Right ventricle myocardium superior (tissue), 1 donor: ENCODE measurements around the gene DNAJC21. TPM values are rescaled to one million over a fixed set of nuclear protein-coding genes. Genes with fewer than 3 reads are reported as not detected.

Experiments used
- ATAC-seq: fragments of 200-7000 bp; cut with Tn5 transposase; one replicate; pipeline ENCODE4 v1.9.1; 2020; ENCODE audit warnings: mild to moderate bottlenecking; ENCODE audit not compliant: poor library complexity
- DNase-seq: peaks from one replicate; pipeline ENCODE4 v3.0.0-alpha.2; 2020
- intact Hi-C: fragments of 100-400 bp; cut with DNase I; formaldehyde crosslinking; loops from one replicate; pipeline ENCODE4 v1.11.2; 2022
- long read RNA-seq: library from polyadenylated mRNA; unstranded; transcript quantifications from one replicate; pipeline ENCODE4 v2.0.0, GENCODE V29; 2021
- total RNA-seq: library from RNA; stranded (reverse); fragmentation: NEBNext Ultra II Directional; extraction: Animal tissue kit (Norgen Biotek cat#: 25700); gene quantifications from one replicate; pipeline ENCODE4 v1.2.1, GENCODE V29; 2021
- donor health status: DM: no; HTN: yes; CAD: no; lungs with severe emphysema.

Gene DNAJC21
- 50.3 TPM for total RNA-seq
- long read RNA-seq, full-length matches to known transcripts: 165 of 178 reads
- long read RNA-seq, partial matches to known transcripts: 2 of 178 reads
- long read RNA-seq, other reads (novel, unspliced or antisense): 11 of 178 reads

DNA sequence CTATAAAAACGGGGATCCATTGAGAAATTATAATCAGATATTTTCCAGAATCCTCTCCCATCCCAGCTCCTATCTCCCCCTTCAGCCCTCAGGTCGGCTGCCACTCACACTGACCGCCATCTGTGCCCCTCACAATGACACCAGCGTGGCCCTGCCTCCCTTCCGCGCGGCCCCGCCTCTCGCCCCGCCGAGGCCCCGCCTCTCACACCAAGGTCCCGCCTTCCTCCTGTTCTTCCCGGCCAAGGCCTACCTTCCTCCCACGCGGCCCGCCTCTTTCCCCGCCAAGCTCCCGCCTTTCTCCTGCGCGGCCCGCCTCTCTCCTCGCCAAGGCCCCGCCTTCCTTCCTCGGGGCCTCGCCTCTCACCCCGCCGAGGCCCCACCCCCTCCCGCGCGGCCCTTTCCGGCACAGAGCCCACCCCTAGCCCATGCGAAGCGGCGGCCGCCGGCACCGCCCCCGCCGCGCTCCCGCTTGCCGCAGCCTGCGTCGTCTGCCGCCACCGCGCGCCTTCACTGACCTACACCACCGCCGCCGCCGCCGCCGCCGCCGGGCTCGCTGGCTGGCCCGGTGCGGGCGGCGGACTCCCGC is at the start of gene DNAJC21:
TSS of gene DNAJC21 (plus strand) at position 426 of the 586 bp plus-strand sequence. CDS start 261 bp downstream, outside the sequence.
- ATAC-seq (peak; percentile 98), DNase-seq (peak; percentile 99)
- intact Hi-C loops: no loop called here

DNA sequence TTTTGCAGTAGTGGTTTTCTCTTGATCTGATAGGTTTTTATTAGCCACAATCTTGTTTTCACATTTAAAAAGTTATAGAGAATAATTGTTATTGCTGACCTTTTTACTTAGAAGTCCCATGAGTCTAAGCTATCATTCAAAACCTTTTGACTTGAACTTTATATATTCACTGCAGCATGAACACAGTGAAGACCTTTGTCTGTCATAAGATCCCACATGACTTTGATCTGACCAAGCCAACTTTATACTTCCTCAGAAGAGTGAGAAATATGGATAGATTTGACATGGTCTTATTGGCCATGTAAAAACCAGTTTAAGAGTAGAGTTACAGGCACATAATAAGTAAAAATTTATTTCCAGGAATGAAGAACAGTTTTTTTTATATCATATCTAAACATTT is 48.1 kb upstream of the DNAJC21 start:
- ATAC-seq (no peak), DNase-seq (no peak)

DNA sequence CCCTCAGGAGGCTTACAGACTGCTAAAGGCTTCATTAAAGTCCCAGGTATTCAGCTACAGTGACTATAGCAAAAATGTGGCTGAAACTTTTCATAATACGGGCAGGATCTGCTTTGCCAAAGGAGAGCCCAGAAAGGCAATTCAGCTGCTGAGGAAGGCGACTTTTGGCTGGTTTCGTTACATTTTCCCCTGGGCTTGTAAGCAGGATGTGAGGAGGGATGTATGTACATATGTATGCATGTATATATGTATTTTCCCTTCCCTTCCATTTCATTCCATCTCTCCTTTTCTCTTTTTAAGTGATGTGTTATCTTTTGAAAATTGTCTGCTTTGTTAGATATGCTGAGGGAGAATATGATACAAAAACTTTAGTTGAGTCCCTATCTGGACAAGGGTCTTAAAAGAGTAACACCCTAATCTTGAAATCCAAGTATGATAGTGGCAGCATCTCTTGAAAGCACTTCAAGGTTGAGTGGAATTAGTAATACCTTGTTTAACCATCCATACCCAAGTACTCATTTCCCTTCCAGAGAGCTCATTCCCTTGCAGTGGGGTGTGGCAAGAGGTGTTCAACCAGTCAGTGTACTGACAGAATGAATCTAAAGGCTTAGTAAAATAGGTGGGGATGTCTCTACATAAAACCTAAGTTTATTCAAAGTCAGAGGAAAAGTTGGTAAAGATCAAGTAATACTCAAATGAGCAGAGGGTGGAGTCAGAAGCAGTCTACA is 42.8 kb upstream of the DNAJC21 start:
- ATAC-seq (no peak), DNase-seq (no peak)
- intact Hi-C loops: no loop called here

More for the DNA sequence above, 48.1 kb upstream of the DNAJC21 start:
- intact Hi-C loops: no loop called here

DNA sequence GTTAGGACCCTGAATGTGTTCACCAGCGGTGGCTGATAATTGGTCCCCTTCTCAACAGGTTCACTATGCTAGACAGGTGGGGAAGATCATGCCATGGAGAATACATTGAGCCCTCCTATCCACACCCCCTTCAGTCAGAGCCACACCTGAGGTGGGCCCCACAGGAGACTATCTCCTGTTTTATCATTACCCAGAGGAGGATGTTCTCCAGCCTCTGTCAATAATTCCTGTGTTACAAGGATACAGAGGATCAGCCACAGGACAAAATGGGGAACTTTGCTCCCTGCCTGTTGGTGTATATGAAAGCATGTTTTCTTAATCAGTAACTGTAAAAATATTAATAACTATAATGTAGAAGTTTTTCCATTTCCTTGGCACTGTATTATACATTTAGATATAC is 40.0 kb upstream of the DNAJC21 start:
- ATAC-seq: no peak
- intact Hi-C loops: no loop called here
- no peak for DNase-seq

DNA sequence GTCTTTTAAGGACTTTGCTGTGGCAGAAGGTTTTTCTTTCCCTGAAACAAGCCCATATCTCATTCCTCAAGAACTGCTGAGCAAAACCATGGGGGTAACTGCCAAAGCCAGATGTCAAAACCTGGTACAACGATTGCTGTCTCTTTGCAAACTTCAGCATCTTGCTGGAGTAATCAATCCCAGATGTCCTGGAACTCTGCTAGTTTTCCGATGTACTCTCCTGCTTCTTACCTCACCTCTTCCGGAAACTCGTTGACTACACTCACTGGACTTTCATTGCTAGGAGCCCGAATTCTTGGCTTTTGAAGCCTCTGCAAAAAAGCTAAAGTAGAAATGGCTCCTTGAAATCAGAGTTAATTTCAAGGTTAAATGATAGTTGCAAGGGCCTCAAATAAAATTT is 37.4 kb upstream of the DNAJC21 start:
- peak; percentile 52 for ATAC-seq
- intact Hi-C loops: no loop called here
- DNase-seq: no peak

DNA sequence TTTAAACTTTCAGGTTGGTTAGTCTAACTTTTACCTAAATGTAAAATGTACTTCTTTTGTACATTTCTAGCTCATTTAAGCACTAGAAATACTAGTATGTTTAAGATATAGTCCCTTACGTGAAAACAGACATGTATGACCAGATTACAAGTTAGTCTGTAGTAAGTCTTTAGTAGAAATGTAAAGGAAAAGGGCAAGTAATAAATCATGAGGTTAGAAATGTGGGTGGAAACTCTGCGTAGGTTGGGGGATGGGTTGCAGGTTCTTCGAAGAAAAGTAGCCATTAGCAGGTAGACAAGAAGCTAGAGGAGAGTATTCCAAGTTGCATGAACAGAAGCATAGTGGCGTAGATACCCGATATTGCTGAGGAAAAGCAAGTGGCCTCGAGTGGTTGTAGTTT is 36.9 kb upstream of the DNAJC21 start:
- ATAC-seq (no peak), DNase-seq (no peak)
- intact Hi-C loops: no loop called here

DNA sequence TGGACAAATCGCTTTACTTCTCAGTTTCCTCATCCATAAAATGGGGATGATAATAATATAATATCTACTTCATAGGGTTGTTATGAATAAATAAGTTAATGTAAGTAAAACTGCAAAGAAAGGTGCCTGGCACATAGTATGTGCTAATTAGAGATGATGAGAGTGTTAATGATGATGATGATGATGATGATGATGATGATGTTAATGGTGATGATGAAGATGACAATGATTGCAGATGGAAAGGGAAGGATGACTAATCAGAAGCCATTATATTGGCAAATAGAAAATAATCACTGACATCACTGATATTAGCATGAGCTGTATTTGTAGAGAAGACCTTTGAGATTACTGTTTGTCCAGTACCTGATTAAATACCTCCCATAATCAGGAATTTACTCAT is 34.6 kb upstream of the DNAJC21 start:
- no peak for DNase-seq
- no peak for ATAC-seq
- intact Hi-C loops: loop anchor here (5.0 kb wide), 1 partner anchor 407 kb away; no protein-coding TSS in a partner anchor

DNA sequence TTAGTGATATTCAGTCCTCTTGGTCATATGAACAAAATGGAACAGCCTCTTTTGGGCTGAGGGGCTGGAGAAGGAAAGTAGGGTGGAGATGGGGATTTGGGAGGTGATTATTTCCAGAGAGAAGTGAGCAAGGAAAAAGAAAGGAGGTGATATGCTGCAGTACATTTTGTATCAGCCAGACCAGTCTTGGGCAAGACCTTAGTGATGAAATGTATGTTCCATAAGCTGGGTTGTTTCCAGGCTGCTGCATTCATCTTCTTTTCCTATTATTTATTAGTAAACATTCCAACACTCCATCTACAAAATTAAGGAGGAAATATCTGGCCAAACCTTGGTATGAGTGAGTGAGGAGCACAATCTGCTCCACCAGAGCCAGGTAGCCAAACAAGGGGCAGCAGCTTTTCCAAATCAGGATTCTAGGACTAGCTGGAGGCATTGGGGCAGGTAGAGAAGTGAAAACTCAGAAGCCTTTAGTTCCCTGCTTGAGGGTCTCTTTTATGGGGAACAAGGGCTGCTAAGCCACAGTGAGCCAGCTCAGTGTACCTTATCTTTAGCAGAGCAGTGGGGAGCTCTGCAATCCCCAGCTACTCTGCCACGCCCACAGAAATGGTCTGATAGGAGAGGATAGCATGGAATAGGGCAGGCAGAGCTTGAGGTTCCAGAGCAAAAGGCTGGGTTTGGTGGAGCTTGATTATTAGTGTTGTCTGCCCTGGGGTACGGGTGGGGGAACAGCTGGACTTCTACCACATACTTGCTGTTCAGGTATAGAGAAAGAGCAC is 33.5 kb upstream of the DNAJC21 start:
- ATAC-seq: no peak
- DNase-seq: no peak
- intact Hi-C loops: loop anchor here (5.0 kb wide), 1 partner anchor 409 kb away; no protein-coding TSS in a partner anchor

DNA sequence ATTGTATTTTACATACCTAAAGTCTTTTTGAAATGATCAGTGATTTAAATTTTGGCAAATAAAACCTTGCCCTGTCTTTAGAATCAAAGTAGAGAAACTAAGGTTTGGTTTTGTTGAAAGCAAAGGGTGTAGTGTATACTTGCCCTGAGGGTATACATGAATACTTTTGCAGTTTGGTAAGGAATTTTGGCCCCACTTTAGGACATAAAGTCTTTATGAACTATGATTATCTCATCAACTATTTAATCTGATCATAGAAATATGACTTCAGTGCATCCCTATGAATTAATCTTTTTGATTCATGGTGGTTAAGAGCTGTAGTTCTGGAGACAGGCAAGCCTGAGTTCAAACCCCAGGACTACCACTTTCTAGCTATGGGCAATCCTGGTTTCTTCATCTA is 31.7 kb upstream of the DNAJC21 start:
- ATAC-seq (no peak), DNase-seq (no peak)
- intact Hi-C loops: loop anchor here (1.0 to 5.0 kb wide), 2 partner anchors 374 to 410 kb away; no protein-coding TSS in a partner anchor

DNA sequence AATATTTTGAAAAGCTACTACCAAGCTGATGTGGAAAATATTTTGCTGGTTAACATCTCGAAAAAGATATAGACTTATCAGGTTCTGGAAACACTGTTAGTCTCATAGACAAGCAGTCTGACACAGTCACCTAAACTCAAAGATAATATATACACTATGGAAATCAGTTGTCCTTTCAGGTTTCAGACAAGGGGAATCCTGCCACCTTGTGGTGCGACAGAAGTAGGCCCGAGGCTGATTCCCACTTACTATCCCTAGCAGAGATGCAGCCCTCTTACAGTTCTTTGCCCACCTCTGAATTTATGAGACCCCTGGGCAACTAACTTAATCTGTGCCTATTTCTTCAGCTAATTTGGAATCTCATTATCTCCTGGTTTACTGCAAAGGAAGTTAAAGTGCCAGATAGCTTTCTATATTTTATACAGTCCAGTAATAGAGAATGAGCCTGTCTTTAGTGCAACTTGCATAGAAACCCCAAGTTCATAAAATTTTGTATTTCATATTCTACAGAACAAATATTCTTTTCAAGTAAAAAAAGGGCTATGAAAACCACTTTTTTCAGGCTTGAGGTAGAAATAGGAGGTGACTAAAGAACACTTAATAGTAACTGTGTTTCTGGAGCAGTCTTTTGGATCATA is 31.0 kb upstream of the DNAJC21 start:
- peak; percentile 88 for ATAC-seq
- intact Hi-C loops: loop anchor here (1.0 to 5.0 kb wide), 2 partner anchors 375 to 411 kb away; no protein-coding TSS in a partner anchor
- peak; percentile 50 for DNase-seq

DNA sequence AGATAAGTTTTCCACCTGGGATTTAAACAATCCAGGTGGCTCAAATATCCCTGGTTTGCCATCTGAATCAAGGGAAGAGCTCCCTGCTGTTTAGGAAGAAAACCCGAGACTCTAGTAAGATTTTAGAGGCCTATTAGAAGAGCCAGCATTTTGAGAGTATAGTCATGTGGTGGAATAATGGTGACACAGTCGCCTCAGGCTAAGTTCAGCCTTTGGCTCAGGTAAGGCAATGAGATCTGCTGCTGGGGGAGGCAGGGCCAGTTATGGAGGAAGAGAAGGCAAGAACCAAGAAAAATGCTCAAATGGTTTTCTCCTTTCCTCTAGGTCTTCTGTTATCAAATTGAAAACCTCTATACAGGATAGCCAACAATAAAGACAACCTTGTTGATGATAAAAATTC is 30.3 kb upstream of the DNAJC21 start:
- DNase-seq (no peak), ATAC-seq (no peak)
- intact Hi-C loops: loop anchor here (5.0 kb wide), 1 partner anchor 412 kb away; no protein-coding TSS in a partner anchor

DNA sequence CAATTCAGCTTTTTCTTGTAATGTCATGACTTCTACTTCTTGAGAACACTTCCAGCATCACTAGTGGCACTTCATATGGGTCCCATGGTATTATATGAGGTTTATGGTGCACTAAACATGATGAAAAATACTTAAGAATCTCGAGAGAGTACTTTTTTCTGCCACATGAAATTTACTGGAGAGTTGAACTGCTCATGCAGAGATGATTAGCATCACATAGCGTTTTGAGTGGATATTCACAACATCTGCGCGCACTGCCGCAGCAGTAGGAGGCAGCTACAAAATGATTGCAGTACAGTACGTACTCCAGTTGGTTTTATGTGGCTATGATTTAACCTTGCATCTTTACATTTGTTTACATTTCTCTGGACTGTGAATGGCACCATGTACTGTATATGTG is 28.7 kb upstream of the DNAJC21 start:
- intact Hi-C loops: no loop called here
- DNase-seq: no peak

DNA sequence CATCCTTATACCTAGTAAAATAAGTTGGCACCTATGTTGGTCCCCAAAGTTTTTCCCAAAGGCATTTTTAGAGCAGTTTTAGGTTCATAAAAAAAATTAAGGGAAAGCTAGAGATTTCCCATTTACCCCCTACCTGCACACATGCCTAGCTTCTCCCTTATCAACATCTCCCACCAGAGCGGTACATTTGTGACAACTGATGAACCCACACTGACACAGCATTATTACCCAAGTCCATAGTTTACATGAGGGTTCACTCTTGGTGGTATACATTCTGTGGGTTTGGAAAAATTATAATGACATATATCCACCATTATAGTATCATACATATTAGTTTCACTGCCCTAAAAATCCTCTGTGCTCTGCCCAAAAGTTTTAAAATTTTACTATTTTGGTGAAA is 26.1 kb upstream of the DNAJC21 start:
- ATAC-seq: no peak
- no peak for DNase-seq
- intact Hi-C loops: no loop called here

More for the DNA sequence above, 28.7 kb upstream of the DNAJC21 start:
- ATAC-seq: no peak

DNA sequence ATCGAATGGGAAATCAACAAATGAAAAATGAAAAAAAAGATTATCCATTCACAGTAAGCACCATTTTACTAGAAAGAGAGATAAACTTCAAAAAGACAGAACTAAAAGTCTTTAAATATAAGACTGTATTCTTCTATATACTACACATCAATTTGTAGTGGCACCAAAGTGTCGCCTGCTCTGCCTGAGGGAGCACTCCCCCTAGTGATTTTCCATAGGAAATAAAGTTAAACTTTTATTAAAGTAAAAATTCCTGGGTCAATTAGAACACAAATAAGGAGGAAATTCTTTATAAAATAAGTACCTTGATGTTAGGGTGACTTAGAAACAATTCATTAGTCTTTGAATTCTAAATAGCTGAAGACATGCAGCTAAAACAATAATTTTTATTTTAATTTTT is 23.8 kb upstream of the DNAJC21 start:
- intact Hi-C loops: no loop called here
- ATAC-seq: no peak
- no peak for DNase-seq

DNA sequence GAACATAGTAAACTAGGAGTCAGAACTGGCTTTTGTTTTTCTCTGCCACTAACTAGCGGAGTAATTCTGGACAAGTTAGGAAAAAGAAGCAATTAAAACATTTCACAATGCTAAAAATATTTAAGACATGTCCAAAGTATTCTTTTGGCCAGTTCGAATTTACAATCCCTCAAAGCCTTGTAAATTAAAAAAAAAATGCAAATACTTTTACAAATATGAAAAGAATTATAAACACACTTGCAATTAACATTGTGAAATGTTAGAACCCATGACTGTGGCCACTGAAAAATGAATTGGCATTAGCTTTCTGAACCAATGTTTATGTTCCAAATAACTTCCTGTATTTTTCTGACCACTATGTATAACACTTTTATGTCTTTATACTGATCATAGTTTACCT is 16.3 kb upstream of the DNAJC21 start:
- intact Hi-C loops: loop anchor here (10.0 kb wide), 1 partner anchor 1468 kb away; the partner anchor contains the start of gene TARS1
- ATAC-seq (no peak), DNase-seq (no peak)

DNA sequence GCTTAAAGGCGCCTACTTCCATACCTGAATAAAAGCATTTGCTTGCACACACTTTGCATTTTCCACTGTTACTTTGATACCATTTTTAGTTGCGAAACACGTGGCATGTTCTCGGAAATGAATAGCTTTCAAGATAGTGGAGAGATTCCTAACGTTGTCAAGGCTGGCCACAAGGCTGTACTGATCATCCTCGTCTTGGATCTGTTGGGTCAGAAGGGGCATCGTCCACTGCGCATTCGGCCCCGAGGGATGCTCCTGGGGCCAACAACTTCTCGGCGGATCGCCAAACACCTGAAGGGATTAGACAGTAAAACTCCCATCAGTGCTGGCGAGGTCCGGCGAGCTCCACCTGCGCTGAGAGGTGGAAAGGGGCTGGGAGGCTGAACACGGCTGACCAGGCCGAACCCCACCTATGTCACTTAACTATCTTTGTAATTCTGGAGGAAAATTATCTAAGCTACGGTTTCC is 14.7 kb upstream of the DNAJC21 start:
- intact Hi-C loops: loop anchor here (10.0 kb wide), 1 partner anchor 1470 kb away; the partner anchor contains the start of gene TARS1
- DNase-seq (peak; percentile 50), ATAC-seq (peak; percentile 5)

DNA sequence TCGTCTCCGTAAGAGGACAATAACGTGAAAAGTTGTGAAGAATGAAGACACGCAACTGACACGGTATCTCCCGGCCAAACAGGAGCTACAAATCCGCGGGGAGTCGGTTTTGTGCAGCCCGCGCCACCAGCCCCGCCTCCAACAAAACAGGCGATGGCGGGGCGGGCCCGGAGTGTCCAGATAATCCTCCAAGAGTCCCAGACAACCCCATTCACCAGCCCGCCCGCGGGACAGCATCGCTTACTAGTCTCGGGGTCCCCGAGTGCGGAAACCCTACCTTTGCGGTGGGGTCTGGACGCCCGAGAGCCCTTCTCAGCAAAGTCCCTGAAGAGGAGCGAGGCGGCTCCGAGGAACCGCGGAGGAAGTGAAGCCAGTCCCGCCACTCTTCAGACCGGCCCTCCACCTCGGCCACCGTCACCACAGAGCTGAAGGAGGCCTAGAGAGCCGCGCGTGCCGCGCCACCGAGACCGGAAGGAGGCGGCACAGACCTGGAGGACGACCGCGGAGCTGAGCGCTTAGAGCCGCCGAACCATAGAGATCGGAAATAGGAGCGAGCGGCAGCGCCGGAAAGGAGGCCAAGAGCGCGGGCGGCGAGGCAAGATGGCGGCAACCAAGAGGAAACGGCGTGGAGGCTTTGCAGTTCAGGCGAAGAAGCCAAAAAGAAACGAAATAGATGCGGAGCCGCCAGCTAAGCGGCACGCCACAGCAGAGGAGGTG is 14.1 kb upstream of the DNAJC21 start, which contains the start of the genes BRIX1 and RAD1:
TSS of gene BRIX1 (plus strand) at position 573 of the 717 bp plus-strand sequence. CDS start at position 601, 28 bp downstream.
TSS of gene RAD1 (minus strand) at position 366 of the 717 bp plus-strand sequence. CDS start 612 bp downstream, outside the sequence.
- intact Hi-C loops: loop anchor here (10.0 kb wide), 1 partner anchor 1470 kb away; the partner anchor contains the start of gene TARS1
- ATAC-seq (peak; percentile 100), DNase-seq (peak; percentile 98)
